ENCODE data around the gene CYB561D2. TPM values are rescaled to one million over a fixed set of nuclear protein-coding genes. Genes with fewer than 3 reads are reported as not detected.
A peak's percentile ranks its signal among the peaks of the same experiment; 100 is the strongest.

CYB561D2 gene
- total RNA-seq, 2 experiments from 2014 or later, result 18.7 to 28.0 TPM

DNA sequence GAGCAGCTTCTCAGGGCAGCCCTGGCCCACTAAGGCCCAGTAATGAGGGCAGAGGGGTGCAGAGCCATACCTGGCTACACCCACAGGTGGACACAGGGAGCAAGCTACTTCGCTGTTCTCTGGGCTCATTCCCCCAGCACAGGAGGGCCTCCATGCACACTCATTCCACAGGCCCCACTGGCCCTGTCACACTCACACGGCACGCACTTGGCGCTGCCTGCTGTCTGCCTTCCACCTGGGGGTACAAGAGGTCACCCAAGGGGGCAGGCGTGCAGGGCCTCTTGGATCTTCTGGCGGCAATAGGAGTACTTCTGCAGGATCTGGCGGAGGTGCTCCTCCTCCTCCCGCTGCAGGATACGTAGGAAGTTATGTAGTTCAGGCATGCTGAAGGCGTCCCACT is 20.3 kb upstream of the CYB561D2 start:
- TF ChIP-seq, protein P1, sequence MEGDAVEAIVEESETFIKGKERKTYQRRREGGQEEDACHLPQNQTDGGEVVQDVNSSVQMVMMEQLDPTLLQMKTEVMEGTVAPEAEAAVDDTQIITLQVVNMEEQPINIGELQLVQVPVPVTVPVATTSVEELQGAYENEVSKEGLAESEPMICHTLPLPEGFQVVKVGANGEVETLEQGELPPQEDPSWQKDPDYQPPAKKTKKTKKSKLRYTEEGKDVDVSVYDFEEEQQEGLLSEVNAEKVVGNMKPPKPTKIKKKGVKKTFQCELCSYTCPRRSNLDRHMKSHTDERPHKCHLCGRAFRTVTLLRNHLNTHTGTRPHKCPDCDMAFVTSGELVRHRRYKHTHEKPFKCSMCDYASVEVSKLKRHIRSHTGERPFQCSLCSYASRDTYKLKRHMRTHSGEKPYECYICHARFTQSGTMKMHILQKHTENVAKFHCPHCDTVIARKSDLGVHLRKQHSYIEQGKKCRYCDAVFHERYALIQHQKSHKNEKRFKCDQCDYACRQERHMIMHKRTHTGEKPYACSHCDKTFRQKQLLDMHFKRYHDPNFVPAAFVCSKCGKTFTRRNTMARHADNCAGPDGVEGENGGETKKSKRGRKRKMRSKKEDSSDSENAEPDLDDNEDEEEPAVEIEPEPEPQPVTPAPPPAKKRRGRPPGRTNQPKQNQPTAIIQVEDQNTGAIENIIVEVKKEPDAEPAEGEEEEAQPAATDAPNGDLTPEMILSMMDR (conservative IDR thresholded peaks at IDR 0.05; ENCODE audit: low read length), result no peak
- TF ChIP-seq EZH2phosphoT487 (IDR thresholded peaks at IDR 0.05; ENCODE audit: borderline replicate concordance, low read depth, low read length), result no peak
- ChIA-PET POLR2A (no interaction called here), CTCF (ENCODE audit: unreplicated experiment) (no interaction called here)
- no peak overlapping the region for H2AFZ ChIP-seq (ENCODE audit: low read length)
- peaks cover 40% of the 10 kb centered on the region for H3K79me2 ChIP-seq (ENCODE audit: insufficient read depth, low read depth, low read length)
- peaks cover 5% of the 10 kb centered on the region; the same call in 1 of the 2 replicates for H4K20me1 ChIP-seq (ENCODE audit: insufficient read depth, low read length)
- BruUV-seq (replicated peaks), result no TSS peak
- no peak overlapping the region for H3K27ac ChIP-seq (ENCODE audit: low read depth, low read length, poor library complexity, severe bottlenecking)
- no peaks in the 10 kb centered on the region for H3K9me3 ChIP-seq (ENCODE audit: low read length)
- H3K4me1 ChIP-seq (ENCODE audit: insufficient read depth, low read length, poor library complexity, severe bottlenecking), result peaks cover 34% of the 10 kb centered on the region
- peaks cover 65% of the 10 kb centered on the region for H3K36me3 ChIP-seq (ENCODE audit: insufficient read depth, low read length)
- no peak overlapping the region for H3K4me2 ChIP-seq (ENCODE audit: low read length)
- H3K9me2 ChIP-seq (ENCODE audit: insufficient read depth, low read length), result no peaks in the 10 kb centered on the region
- intact Hi-C loops (cut with micrococcal nuclease; ENCODE audit: unreplicated experiment), result no loop called here
- DNase-seq (ENCODE audit: low spot score), result no peak
- H3K4me3 ChIP-seq (ENCODE audit: low read depth, low read length, poor library complexity, severe bottlenecking), result no peak overlapping the region

DNA sequence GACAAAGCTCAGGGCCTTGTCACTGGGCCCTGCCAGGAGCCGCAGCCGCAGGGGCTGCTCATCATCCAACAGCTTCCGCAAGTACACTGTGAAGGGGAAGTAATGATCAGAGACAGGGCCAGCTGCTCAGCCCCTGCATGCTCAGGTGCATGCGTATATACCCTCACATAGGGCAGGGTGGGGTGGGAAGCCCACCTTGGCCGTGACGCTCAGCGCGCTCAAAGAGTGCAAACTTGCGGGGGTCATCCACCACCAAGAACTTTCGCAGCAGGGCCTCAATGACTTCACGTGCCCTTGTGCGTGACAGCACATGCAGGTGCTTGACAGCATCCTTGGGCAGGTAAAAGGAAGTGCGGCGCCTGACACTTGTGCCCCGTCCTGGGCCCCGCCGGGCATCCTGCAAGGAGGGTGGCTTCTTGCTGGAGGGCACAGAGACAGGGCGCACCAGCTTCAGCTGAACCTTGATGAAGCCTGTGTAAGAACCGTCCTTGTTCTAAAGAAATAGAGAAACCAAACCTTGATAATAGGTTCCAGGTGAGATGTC is 19.2 kb upstream of the CYB561D2 start:
- H3K9me2 ChIP-seq (ENCODE audit: insufficient read depth, low read length), result no peaks in the 10 kb centered on the region
- ChIA-PET POLR2A (no interaction called here), CTCF (ENCODE audit: unreplicated experiment) (interaction anchor here (0.7 kb wide), 1 partner anchor 104 kb away, joined by 3 read pairs; no protein-coding TSS in a partner anchor)
- no peak overlapping the region for H2AFZ ChIP-seq (ENCODE audit: low read length)
- no peak for DNase-seq (ENCODE audit: low spot score)
- peaks cover 42% of the 10 kb centered on the region for H3K4me1 ChIP-seq (ENCODE audit: insufficient read depth, low read length, poor library complexity, severe bottlenecking)
- no peaks in the 10 kb centered on the region for H3K9me3 ChIP-seq (ENCODE audit: low read length)
- no peak overlapping the region for H3K27ac ChIP-seq (ENCODE audit: low read depth, low read length, poor library complexity, severe bottlenecking)
- peaks cover 51% of the 10 kb centered on the region for H3K79me2 ChIP-seq (ENCODE audit: insufficient read depth, low read depth, low read length)
- intact Hi-C loops (cut with micrococcal nuclease; ENCODE audit: unreplicated experiment), result no loop called here
- H3K36me3 ChIP-seq (ENCODE audit: insufficient read depth, low read length), result peaks cover 66% of the 10 kb centered on the region
- H3K4me3 ChIP-seq (ENCODE audit: low read depth, low read length, poor library complexity, severe bottlenecking), result no peak overlapping the region
- H3K4me2 ChIP-seq (ENCODE audit: low read length), result no peak overlapping the region
- TF ChIP-seq EZH2phosphoT487 (IDR thresholded peaks at IDR 0.05; ENCODE audit: borderline replicate concordance, low read depth, low read length), result no peak
- TF ChIP-seq, protein P1 (conservative IDR thresholded peaks at IDR 0.05; ENCODE audit: low read length), result no peak
- peaks cover 5% of the 10 kb centered on the region for H4K20me1 ChIP-seq (ENCODE audit: insufficient read depth, low read length)
- no TSS peak for BruUV-seq (replicated peaks)

DNA sequence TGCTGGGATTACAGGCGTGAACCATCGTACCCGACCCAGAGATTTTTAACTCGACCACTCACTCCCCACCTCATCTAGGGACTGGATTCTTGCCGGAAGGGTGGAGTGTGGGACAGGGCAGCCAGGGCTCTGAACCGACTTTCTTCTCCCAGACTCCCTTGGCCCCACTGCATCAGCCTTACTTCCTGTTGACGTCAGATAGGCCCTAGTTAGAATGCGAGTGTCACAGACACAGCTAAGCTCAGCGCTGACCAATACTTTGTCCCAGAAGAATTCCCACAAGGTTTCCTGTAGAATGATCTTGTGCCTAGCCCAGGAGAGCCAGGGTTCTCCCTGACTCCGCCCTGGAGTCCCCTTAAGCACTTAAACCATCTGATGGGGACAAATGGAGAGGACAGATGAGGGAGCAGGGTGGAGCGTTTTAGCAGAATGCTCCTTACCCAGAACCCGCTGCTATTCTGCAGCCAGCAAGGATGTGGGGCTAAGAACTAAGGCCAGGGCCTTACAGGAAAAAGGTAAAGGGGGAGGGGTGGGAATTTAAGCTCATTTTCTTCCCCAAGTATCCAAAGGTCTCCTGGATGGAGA is 16.8 kb upstream of the CYB561D2 start:
- no peaks in the 10 kb centered on the region for H3K9me2 ChIP-seq (ENCODE audit: insufficient read depth, low read length)
- peak overlapping the region; percentile 32 for H3K4me3 ChIP-seq (ENCODE audit: low read depth, low read length, poor library complexity, severe bottlenecking)
- peaks cover 50% of the 10 kb centered on the region for H3K79me2 ChIP-seq (ENCODE audit: insufficient read depth, low read depth, low read length)
- peak overlapping the region; percentile 37 for H3K27ac ChIP-seq (ENCODE audit: low read depth, low read length, poor library complexity, severe bottlenecking)
- TF ChIP-seq, protein P1 (conservative IDR thresholded peaks at IDR 0.05; ENCODE audit: low read length), result no peak
- TF ChIP-seq EZH2phosphoT487 (IDR thresholded peaks at IDR 0.05; ENCODE audit: borderline replicate concordance, low read depth, low read length), result no peak
- BruUV-seq (replicated peaks), result no TSS peak
- intact Hi-C loops (cut with micrococcal nuclease; ENCODE audit: unreplicated experiment), result no loop called here
- peaks cover 39% of the 10 kb centered on the region for H3K4me1 ChIP-seq (ENCODE audit: insufficient read depth, low read length, poor library complexity, severe bottlenecking)
- peak overlapping the region; percentile 90 for H3K4me2 ChIP-seq (ENCODE audit: low read length)
- peaks cover 5% of the 10 kb centered on the region for H4K20me1 ChIP-seq (ENCODE audit: insufficient read depth, low read length)
- DNase-seq (ENCODE audit: low spot score), result no peak
- peaks cover 70% of the 10 kb centered on the region for H3K36me3 ChIP-seq (ENCODE audit: insufficient read depth, low read length)
- H3K9me3 ChIP-seq (ENCODE audit: low read length), result no peaks in the 10 kb centered on the region
- CTCF ChIA-PET (ENCODE audit: unreplicated experiment), result no interaction called here
- POLR2A ChIA-PET, result interaction anchor here (1.0 to 1.8 kb wide), 2 partner anchors 14 to 16 kb away, joined by 5 to 6 read pairs; partner anchors contain the start of genes CYB561D2 and NPRL2
- H2AFZ ChIP-seq (ENCODE audit: low read length), result no peak overlapping the region
